Measurements from ENCODE around the gene CFAP99.

DNA sequence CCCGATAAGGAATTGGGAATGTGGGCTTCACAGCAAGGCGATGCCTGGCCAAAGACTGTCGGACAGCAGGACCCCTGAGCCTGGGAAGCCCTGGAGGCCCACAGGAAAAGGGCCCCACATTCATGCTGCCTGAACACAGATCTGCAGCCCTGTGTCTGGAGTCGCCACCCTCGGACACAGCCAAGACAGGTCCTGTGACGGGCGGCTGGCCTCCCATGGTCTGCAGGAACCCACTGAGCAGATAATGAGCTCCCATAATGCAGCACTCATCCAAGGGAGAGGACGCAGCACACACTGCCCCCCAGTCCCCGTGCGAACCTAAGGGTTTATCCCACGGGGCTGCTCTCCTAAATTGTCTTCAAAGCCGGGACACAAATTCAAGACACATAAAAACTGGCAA, 30.9 kb upstream of the CFAP99 start:
- TF ChIP-seq CTCF (IDR thresholded peaks at IDR 0.05), result no peak
- no peak for TF ChIP-seq POLR2A (IDR thresholded peaks at IDR 0.05)

All from stomach (tissue), 4 donors.